GM21737 (cell line): Measurements from ENCODE around the gene TMED4.
A peak's percentile ranks its signal among the peaks of the same experiment; 100 is the strongest.
"Not testable (repeated sequence)": the region's sequence is repeated elsewhere in the genome, so short reads cannot be mapped to it uniquely, and the experiment has no call there.

Experiments
- ATAC-seq: cut with Tn5 transposase; IDR thresholded peaks from one replicate; pipeline ENCODE4 v1.9.1; 2021; ENCODE audit warnings: mild to moderate bottlenecking, moderate library complexity; ENCODE audit not compliant: unreplicated experiment

Gene TMED4

GRCh38 chr7:44607141-44608068 lies 25.4 kb upstream of the TMED4 start:
- no peak for ATAC-seq

- peak; percentile 94 for ATAC-seq
Observed at GRCh38 chr7:44606341-44607140, 24.5 kb upstream of the TMED4 start, which contains the start of gene OGDH. Gene OGDH, plus strand, starts transcription at chr7:44606627. Its CDS starts 17,717 bp downstream, at chr7:44624344.

DNA sequence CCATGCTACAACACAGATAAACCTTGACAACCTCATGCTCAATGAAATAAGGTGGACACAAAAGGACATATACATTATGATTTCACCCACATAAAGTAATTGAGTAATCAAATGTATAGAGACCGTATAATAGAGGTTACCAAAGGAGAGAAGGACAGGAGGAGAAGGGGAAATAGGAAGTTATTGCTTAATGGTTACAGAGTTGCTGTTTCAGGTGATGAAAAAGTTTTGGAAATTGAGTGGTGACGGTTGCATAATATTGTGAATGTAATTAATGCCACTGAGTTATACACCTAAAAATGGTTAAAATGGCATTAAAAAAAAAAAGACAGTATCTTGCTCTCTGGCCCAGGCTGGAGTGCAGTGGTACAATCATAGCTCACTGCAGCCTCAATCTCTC lies 22.9 kb upstream of the TMED4 start:
- ATAC-seq, result no peak

DNA sequence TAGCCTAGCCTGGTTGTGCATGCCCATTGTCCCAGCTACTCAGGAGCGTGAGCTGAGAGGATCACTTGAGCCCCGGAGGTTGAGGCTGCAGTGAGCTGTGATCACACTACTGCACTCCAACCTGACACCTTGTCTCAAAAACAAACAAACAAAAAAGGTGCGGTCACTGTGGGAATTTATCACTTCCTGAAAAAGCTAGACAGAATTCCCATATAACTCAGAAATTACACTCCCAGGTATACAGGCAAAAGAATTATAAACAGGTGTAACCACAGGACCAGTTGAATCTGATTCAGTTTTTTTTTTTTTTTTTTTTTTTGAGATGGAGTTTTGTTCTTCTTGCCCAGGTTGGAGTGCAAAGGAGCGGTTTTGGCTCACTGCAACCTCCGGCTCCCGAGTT lies 21.2 kb upstream of the TMED4 start:
- no peak for ATAC-seq

- ATAC-seq, result no peak
Observed at GRCh38 chr7:44602576-44602910, 20.5 kb upstream of the TMED4 start.

GRCh38 chr7:44599222-44599621 lies 17.2 kb upstream of the TMED4 start:
- no peak for ATAC-seq

- ATAC-seq, result not testable (repeated sequence)
Observed at GRCh38 chr7:44597181-44597580, 15.2 kb upstream of the TMED4 start.

DNA sequence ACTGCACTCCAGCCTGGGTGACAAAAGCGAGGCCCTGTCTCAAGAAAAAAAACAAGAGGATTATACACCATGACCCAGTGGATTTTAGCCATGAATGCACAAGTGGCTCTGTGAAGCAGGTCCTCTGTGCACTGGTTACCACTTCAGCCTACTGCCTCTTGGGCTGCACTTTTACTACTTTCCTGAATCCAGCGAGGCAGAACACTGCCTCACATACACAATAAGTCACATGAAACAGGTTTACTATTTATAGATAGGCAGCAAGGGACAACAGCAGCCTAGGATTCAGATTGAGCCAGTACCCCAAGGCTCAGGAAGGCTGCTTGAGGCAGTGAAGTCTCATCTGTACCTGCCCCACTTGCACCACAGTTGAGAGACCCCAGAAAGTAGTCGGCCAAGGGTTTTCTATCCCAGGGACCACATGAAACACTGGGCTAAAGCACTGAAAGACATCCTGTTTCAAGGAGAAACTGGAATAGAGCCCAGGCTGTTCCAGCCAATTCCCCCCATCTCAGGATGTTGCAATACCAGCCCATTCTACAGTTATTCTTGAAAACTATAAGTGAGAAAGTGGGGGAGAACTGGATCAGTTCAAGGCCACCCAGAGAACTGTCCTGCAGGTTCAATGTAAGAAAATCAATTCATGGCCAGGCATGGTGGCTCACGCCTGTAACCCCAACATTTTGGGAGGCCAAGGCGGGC lies 14.1 kb upstream of the TMED4 start:
- no peak for ATAC-seq

DNA sequence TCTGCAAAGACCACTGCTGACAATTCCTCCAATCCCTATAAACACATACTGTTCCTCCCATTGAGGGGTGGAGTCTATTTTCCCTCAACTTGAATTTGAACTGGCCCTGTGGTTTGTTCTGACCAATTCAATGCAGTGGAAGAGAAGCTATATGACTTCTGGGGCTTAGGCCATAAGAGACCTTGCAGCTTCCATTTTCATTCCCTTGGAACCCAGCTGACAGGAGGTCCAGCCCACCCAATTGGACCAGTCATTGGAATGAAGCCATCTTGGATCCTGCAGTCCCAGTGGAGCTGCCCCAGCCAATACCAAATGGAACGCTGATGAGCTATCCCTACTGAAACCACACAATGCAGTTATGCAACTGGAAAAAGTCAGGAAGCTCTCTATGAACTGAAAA lies 8.9 kb upstream of the TMED4 start:
- ATAC-seq, result no peak

DNA sequence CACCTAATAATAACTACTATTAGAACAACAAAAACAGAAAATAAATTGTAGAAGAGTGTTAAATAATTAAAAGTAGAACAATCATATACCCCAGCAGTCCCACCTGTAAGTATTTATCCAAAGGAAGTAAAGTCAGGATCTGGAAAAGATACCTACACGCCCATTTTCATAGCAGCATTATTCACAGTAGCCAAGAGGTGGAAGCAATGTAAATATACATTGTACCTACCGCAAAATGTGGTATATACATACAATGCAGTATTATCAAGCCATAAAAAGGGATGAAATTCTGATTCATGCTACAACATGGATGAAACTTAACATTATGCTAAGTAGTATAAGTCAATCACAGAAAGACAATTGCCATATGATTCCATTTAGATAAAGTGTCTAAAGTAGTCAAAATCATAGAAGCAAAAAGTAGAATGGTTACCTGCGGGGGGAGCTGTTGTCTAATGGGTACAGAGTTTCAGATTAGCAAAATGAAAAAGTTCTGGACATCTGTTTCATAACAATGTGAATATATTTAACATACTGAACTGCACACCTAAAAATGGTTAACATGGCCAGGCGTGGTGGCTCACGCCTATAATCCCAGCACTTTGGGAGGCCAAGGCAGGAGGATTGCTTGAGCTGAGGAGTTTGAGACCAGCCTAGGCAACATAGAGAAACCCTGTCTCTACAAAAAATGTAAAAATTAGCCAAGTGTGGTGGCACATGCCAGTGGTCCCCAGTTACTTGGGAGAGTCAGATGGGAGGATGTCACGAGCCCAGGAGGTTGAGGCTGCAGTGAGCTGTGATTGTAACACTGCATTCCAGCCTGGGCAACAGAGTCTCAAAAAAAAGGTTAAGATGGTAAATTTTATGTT lies 6.0 kb upstream of the TMED4 start:
- ATAC-seq, result no peak

- ATAC-seq, result no peak
Observed at GRCh38 chr7:44583146-44583865, 1.3 kb upstream of the TMED4 start.

DNA sequence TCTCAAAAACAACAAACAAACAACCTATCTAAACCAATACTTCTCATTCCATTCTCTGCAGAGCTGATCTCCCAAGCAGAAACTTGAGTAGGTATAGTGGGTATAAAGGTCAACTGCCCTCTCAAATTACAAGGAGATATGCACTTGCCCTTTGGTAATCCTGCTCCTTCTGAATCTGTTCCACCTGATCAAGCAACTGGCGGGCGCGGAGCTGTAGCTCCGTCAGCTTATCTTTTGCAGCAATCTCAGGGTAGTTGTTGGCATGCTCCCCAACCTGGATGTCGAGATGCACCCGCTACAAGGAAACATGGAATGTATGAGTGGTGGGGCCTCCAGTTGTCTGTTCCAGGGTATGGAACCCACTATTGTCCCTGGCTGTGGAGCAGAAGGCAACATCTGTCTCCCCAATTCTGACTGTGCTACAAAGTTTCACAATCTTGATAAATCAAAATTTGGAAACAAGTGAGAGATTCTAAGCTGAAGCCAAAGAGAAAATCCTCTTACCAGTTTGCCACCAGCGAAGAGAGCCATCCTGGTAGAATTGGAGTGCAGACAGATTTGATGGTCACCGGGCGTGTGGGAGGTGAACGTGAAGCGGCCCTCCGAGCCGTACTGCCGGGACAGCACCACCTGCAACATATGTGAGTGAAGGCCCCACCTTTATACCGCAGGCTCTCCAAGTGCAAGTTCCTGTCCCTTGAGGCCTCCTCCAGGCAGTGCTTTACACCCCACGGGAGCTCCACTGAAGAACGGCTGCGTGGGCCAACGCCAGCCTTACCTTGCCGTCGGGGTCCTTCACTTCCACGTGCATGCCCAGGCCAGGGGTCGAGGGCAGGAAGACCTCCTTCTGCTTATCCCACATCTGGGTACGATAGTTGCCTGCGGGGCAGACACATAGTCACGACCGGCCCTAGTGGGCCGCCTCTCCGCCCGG lies 819 bp downstream of the TMED4 start:
- peak; percentile 29 for ATAC-seq

GRCh38 chr7:44576228-44576627 lies 5.8 kb downstream of the TMED4 start:
- no peak for ATAC-seq

- no peak for ATAC-seq
Observed at GRCh38 chr7:44575054-44575453, 7.0 kb downstream of the TMED4 start.

DNA sequence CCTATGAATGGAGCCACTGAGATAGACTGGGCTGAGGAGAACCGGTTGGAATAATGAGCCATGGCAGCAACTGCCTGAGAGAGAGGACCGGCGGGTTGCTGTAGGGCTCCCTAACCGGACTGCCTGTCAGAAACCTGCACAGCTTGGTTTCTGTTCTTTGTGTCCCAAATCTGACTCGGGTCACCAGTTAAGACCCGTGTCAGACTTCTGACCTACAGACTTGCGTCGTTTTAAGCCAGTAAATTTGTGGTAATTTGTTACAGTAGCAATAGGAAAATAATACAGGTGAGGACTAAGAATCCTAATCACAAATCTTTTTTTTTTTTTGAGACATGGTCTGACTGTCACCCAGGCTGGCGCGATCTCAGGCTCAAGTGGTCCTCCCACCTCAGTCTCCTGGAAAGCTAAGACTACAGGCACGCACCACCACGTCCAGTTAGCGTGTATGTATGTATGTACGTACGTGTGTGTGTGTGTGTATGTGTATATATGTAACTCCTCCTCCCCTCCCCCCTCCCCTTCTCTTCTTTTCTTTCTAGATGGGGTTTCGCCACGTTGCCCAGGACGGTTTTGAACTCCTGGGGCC lies 7.7 kb downstream of the TMED4 start:
- ATAC-seq, result no peak

DNA sequence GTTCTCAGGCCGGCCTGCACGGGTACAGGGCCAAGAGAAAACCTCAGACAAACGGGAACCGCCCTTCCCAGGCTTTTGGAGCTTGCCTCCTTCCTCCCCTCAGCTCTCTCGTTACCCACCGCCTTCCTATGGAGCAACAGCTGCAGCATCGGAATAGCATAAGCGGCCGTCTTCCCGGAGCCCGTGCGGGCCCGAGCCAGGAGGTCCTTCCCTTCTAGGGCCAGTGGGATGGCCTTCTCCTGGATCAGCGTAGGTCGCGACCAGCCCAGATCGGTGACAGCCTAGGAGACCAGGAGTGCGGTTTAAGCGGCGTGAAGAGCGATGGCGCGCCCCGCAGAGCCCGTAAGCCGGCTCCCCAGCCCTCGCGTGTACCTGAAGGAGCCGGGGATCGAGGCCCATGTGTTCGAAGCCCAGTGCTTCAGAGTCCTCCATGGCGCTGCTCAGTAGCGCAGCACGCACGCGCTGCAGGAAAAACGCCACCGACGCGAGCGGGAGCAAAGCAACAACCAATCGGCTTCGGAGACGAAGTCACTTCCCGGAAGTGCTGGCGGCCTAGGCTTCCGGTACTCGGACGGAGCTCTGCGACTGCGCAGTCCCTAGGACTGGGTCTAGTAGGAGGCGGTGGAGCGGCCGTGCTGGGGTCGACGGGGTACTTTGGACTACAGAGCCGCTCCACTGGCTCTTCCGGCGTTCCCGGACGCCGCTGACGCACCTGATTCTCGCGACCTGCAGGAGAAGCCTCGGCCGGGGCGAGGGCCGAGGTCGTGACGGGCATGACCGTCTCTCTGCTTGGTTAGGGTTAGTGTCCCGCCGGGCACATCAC lies 8.4 kb downstream of the TMED4 start, which contains the start of gene DDX56:
TSS of gene DDX56 (minus strand) at position 445 of the 823 bp plus-strand sequence. CDS start at position 432, 13 bp downstream.
- ATAC-seq, result peak; percentile 94

- ATAC-seq, result no peak
Observed at GRCh38 chr7:44572771-44573170, 9.3 kb downstream of the TMED4 start.
